HL-60 (cell line): ENCODE measurements around the gene FAM240A.

Experiments used
- DNase-seq, 2 experiments: peaks; one replicate each; pipeline ENCODE4 v3.0.0-alpha.2; 2010 to 2020; ENCODE audit warnings: low read depth in 1 of 2, low spot score in 1 of 2
- H3K27ac ChIP-seq: fragments of 250-450 bp; sonication (Bioruptor Pico); replicated peaks from 2 replicates; pipeline ENCODE4 v1.5.1; 2020; ENCODE audit warnings: mild to moderate bottlenecking, moderate library complexity
- H3K27me3 ChIP-seq: fragments of 250-450 bp; sonication (Bioruptor Pico); 2 replicates; pipeline ENCODE4 v1.5.1; 2021; ENCODE audit warnings: mild to moderate bottlenecking, moderate library complexity; ENCODE audit not compliant: insufficient read depth, poor library complexity, severe bottlenecking
- H3K4me3 ChIP-seq: replicated peaks from 2 replicates; pipeline ENCODE4 v1.5.1; 2011; ENCODE audit warnings: mild to moderate bottlenecking, control low read depth, low read length; ENCODE audit not compliant: insufficient read depth
- CTCF ChIP-seq: IDR thresholded peaks from one replicate; pipeline ENCODE4 v1.5.1; 2011; ENCODE audit warnings: low read length, control low read depth, inconsistent platforms; ENCODE audit not compliant: insufficient read depth
- GABPA ChIP-seq: IDR thresholded peaks from 2 replicates; pipeline ENCODE4 v1.6.1; 2012; ENCODE audit warnings: low read depth
- POLR2AphosphoS5 ChIP-seq: IDR thresholded peaks from 2 replicates; pipeline ENCODE4 v1.6.1; 2012; ENCODE audit warnings: low read depth
- SPI1 ChIP-seq: IDR thresholded peaks from 2 replicates; pipeline ENCODE4 v1.6.1; 2012; ENCODE audit warnings: low read depth, mild to moderate bottlenecking, borderline replicate concordance
- TF ChIP-seq, protein P1 (sequence below): IDR thresholded peaks from 2 replicates; pipeline ENCODE4 v1.6.1; 2012; ENCODE audit warnings: low read depth; ENCODE audit not compliant: insufficient replicate concordance

Gene FAM240A

GRCh38 chr3:46626039-46626438 lies 13.7 kb downstream of the FAM240A start:
- Histone ChIP-seq H3K27ac (no peak overlapping the region), H3K27me3 (peaks cover 3% of the 10 kb centered on the region), H3K4me3 (no peak overlapping the region)
- DNase-seq = no peak
- TF ChIP-seq SPI1 (no peak), CTCF (no peak)
- TF ChIP-seq, protein P1, sequence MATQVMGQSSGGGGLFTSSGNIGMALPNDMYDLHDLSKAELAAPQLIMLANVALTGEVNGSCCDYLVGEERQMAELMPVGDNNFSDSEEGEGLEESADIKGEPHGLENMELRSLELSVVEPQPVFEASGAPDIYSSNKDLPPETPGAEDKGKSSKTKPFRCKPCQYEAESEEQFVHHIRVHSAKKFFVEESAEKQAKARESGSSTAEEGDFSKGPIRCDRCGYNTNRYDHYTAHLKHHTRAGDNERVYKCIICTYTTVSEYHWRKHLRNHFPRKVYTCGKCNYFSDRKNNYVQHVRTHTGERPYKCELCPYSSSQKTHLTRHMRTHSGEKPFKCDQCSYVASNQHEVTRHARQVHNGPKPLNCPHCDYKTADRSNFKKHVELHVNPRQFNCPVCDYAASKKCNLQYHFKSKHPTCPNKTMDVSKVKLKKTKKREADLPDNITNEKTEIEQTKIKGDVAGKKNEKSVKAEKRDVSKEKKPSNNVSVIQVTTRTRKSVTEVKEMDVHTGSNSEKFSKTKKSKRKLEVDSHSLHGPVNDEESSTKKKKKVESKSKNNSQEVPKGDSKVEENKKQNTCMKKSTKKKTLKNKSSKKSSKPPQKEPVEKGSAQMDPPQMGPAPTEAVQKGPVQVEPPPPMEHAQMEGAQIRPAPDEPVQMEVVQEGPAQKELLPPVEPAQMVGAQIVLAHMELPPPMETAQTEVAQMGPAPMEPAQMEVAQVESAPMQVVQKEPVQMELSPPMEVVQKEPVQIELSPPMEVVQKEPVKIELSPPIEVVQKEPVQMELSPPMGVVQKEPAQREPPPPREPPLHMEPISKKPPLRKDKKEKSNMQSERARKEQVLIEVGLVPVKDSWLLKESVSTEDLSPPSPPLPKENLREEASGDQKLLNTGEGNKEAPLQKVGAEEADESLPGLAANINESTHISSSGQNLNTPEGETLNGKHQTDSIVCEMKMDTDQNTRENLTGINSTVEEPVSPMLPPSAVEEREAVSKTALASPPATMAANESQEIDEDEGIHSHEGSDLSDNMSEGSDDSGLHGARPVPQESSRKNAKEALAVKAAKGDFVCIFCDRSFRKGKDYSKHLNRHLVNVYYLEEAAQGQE = no peak

GRCh38 chr3:46627078-46627477 lies 14.8 kb downstream of the FAM240A start:
- Histone ChIP-seq H3K4me3 (no peak overlapping the region), H3K27ac (no peak overlapping the region), H3K27me3 (peaks cover 3% of the 10 kb centered on the region)
- DNase-seq = no peak
- TF ChIP-seq POLR2AphosphoS5 = no peak
- TF ChIP-seq SPI1 = no peak
- TF ChIP-seq GABPA = no peak
- TF ChIP-seq, protein P1 = no peak
- TF ChIP-seq CTCF = no peak

- Histone ChIP-seq H3K4me3 (no peak overlapping the region), H3K27me3 (no peaks in the 10 kb centered on the region), H3K27ac (no peak overlapping the region)
- no peak for TF ChIP-seq GABPA
- no peak for DNase-seq
These were observed 16.6 kb downstream of the FAM240A start for GRCh38 chr3:46628901-46629369.

DNA sequence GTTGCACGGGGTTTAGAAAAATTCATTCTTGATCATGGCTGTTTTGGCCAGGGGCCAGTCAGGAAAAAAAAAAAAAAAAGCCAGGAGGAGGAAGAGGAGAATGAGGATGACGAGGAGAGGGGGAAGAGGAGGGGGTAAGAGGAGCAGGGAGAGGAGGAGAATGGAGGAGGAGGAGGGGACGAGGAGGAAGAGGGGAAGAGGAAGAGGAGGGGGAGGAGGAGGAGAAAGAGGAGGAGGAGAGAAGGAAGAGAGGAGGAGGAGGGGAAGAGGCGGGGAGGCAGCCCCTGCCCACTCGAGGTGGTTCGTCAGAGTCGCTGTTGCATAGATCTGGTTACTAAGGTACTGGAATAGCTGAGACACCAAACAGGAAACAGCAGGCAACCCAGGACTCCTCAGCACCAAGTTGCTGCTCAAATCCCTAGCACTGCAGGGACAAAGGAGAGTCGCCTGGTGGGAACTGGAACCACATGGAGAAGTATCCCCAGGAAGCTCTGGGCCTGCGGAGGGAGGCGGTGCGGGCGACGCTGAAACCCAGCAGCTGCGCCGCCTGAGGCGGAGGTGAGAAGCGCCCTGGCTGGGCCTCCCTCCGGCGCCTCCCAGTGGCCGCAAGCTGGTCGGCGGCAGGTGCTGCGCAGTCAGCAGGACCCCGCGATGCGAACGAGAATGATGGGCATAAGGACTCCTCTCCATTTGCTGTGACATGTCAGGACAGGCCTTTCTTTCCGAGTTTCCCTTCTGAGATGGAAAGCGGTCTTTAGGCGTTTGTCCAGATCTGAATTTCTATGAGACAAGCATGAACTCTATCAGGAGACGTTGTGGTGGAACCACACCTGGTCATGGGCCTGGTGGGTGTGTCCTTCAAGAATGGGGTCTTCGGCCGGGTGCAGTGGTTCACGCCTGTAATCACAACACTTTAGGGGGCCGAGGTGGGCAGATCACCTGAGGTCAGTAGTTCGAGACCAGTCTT lies 17.5 kb downstream of the FAM240A start:
- peak overlapping the region; percentile 32 for H3K4me3 ChIP-seq
- DNase-seq = peak; percentile 43 to 65
- no peak overlapping the region for H3K27ac ChIP-seq
- TF ChIP-seq CTCF (peak; percentile 97), SPI1 (no peak)
- no peaks in the 10 kb centered on the region for H3K27me3 ChIP-seq
